H9 (cell line): ENCODE data around the gene HIKESHI. TPM values are rescaled to one million over a fixed set of nuclear protein-coding genes. Genes with fewer than 3 reads are reported as not detected.
A peak's percentile ranks its signal among the peaks of the same experiment; 100 is the strongest.

Experiments
- DNase-seq: peaks from one replicate; pipeline ENCODE4 v3.0.0-alpha.2; 2017
- H2AFZ ChIP-seq: one replicate; pipeline ENCODE4 v1.6.1; 2013; ENCODE audit warnings: mild to moderate bottlenecking, low read length, control low read depth, moderate library complexity
- H2AK5ac ChIP-seq: 2 replicates; pipeline ENCODE4 v1.6.1; 2013; ENCODE audit warnings: low read length, control low read depth, mixed read lengths; ENCODE audit not compliant: insufficient read length
- H2BK120ac ChIP-seq: one replicate; pipeline ENCODE4 v1.6.1; 2013; ENCODE audit warnings: low read depth, mild to moderate bottlenecking, low read length, control low read depth, inconsistent platforms; ENCODE audit not compliant: poor library complexity, severe bottlenecking
- H2BK12ac ChIP-seq: 2 replicates; pipeline ENCODE4 v1.6.1; 2013; ENCODE audit warnings: low read length, control low read depth, mixed read lengths, low read depth; ENCODE audit not compliant: insufficient read length
- H2BK15ac ChIP-seq: 2 replicates; pipeline ENCODE4 v1.6.1; 2013; ENCODE audit warnings: low read depth, low read length, control low read depth
- H2BK20ac ChIP-seq: one replicate; pipeline ENCODE4 v1.6.1; 2013; ENCODE audit warnings: low read depth, mild to moderate bottlenecking, low read length, control low read depth, inconsistent platforms; ENCODE audit not compliant: poor library complexity, severe bottlenecking
- H2BK5ac ChIP-seq: 2 replicates; pipeline ENCODE4 v1.6.1; 2013; ENCODE audit warnings: low read length, control low read depth, mixed read lengths; ENCODE audit not compliant: insufficient read length
- H3K14ac ChIP-seq: 2 replicates; pipeline ENCODE4 v1.6.1; 2013; ENCODE audit warnings: low read length, control low read depth; ENCODE audit not compliant: insufficient read depth
- H3K18ac ChIP-seq: 2 replicates; pipeline ENCODE4 v1.6.1; 2013; ENCODE audit warnings: low read depth, mild to moderate bottlenecking, mixed read lengths, low read length, control low read depth; ENCODE audit not compliant: insufficient read length
- H3K23ac ChIP-seq: 2 replicates; pipeline ENCODE4 v1.6.1; 2013; ENCODE audit warnings: low read length, control low read depth, mixed read lengths, low read depth; ENCODE audit not compliant: insufficient read length
- H3K23me2 ChIP-seq: 2 replicates; pipeline ENCODE4 v1.6.1; 2013; ENCODE audit warnings: low read depth, mild to moderate bottlenecking, mixed read lengths, low read length, control low read depth; ENCODE audit not compliant: insufficient read length, poor library complexity, severe bottlenecking
- H3K27ac ChIP-seq: 2 replicates; pipeline ENCODE4 v1.5.1; 2013; ENCODE audit warnings: low read length, control low read depth, mixed read lengths, low read depth; ENCODE audit not compliant: insufficient read length
- H3K27me3 ChIP-seq: 2 replicates; pipeline ENCODE4 v1.6.1; 2013; ENCODE audit warnings: low read length, control low read depth, inconsistent platforms; ENCODE audit not compliant: insufficient read depth
- H3K4ac ChIP-seq: 2 replicates; pipeline ENCODE4 v1.6.1; 2013; ENCODE audit warnings: low read depth, mild to moderate bottlenecking, control low read depth, inconsistent platforms, low read length, moderate library complexity
- H3K4me1 ChIP-seq: 2 replicates; pipeline ENCODE4 v1.6.1; 2013; ENCODE audit warnings: low read length, control low read depth, inconsistent platforms; ENCODE audit not compliant: insufficient read depth
- H3K4me2 ChIP-seq: 2 replicates; pipeline ENCODE4 v1.6.1; 2013; ENCODE audit warnings: low read length, control low read depth, mixed read lengths; ENCODE audit not compliant: insufficient read length, insufficient read depth
- H3K56ac ChIP-seq: 2 replicates; pipeline ENCODE4 v1.6.1; 2013; ENCODE audit warnings: low read depth, mild to moderate bottlenecking, mixed read lengths, low read length, control low read depth; ENCODE audit not compliant: insufficient read length
- H3K79me1 ChIP-seq: 2 replicates; pipeline ENCODE4 v1.6.1; 2013; ENCODE audit warnings: low read depth, mild to moderate bottlenecking, moderate library complexity, low read length, control low read depth, inconsistent platforms; ENCODE audit not compliant: insufficient read depth, poor library complexity, severe bottlenecking
- H3K79me2 ChIP-seq: 2 replicates; pipeline ENCODE4 v1.6.1; 2013; ENCODE audit warnings: low read length, control low read depth, inconsistent platforms; ENCODE audit not compliant: insufficient read depth
- H3K9ac ChIP-seq: 2 replicates; pipeline ENCODE4 v1.6.1; 2013; ENCODE audit warnings: low read length, control low read depth, mixed read lengths; ENCODE audit not compliant: insufficient read length; ENCODE audit errors: extremely low read depth
- H3K9me3 ChIP-seq: one replicate; pipeline ENCODE4 v1.6.1; 2013; ENCODE audit warnings: low read depth, low read length, inconsistent platforms; ENCODE audit not compliant: control insufficient read depth
- H3T11ph ChIP-seq: one replicate; pipeline ENCODE4 v1.6.1; 2013; ENCODE audit warnings: mild to moderate bottlenecking, low read length, control low read depth, inconsistent platforms
- H4K20me1 ChIP-seq: one replicate; pipeline ENCODE4 v1.6.1; 2013; ENCODE audit not compliant: control insufficient read depth, insufficient read length, insufficient read depth
- H4K5ac ChIP-seq: 2 replicates; pipeline ENCODE4 v1.6.1; 2013; ENCODE audit warnings: low read depth, mild to moderate bottlenecking, mixed read lengths, low read length, control low read depth; ENCODE audit not compliant: insufficient read length
- H4K8ac ChIP-seq: replicated peaks from 2 replicates; pipeline ENCODE4 v1.6.1; 2013; ENCODE audit warnings: low read length, control low read depth, mixed read lengths, low read depth; ENCODE audit not compliant: insufficient read length
- H4K91ac ChIP-seq: 2 replicates; pipeline ENCODE4 v1.6.1; 2013; ENCODE audit warnings: low read depth, mild to moderate bottlenecking, moderate library complexity, mixed read lengths, low read length, control low read depth; ENCODE audit not compliant: insufficient read length
- H3K27ac Mint-ChIP-seq, 3 experiments: 2 replicates in 2 of 3; 3 replicates in 1 of 3; pipeline ENCODE4 v1.8.0; 2020 to 2021; ENCODE audit warnings: mixed read lengths in 3 of 3, mild to moderate bottlenecking in 1 of 3, moderate library complexity in 1 of 3
- H3K27me3 Mint-ChIP-seq: 2 replicates; pipeline ENCODE4 v1.8.0; 2021; ENCODE audit warnings: low read depth, mild to moderate bottlenecking, moderate library complexity, mixed read lengths
- H3K36me3 Mint-ChIP-seq, 3 experiments: 2 replicates in 2 of 3; 3 replicates in 1 of 3; pipeline ENCODE4 v1.8.0; 2020 to 2021; ENCODE audit warnings: low read depth in 3 of 3, mixed read lengths in 3 of 3; ENCODE audit not compliant: insufficient read depth in 1 of 3
- H3K4me1 Mint-ChIP-seq, 2 experiments: 2 replicates each; pipeline ENCODE4 v1.8.0; 2020; ENCODE audit warnings: mixed read lengths in 2 of 2
- H3K4me3 Mint-ChIP-seq, 2 experiments: 2 replicates in 1 of 2; 3 replicates in 1 of 2; pipeline ENCODE4 v1.8.0; 2020 to 2021; ENCODE audit warnings: mild to moderate bottlenecking in 2 of 2, mixed read lengths in 2 of 2, moderate library complexity in 1 of 2
- H3K9me3 Mint-ChIP-seq, 2 experiments: 2 replicates in 1 of 2; 3 replicates in 1 of 2; pipeline ENCODE4 v1.8.0; 2020; ENCODE audit warnings: mild to moderate bottlenecking in 2 of 2, mixed read lengths in 2 of 2, moderate library complexity in 1 of 2
- WGBS: extraction: QIAGEN DNeasy Blood & Tissue Kit; methylation state at CpG from one replicate; pipeline ENCODE4 v1.1.7; 2013; ENCODE audit warnings: missing lambda C conversion rate, low lambda C conversion rate, mixed read lengths; ENCODE audit not compliant: insufficient read length; ENCODE audit errors: extremely low coverage; 5-methylcytosine and 5-hydroxymethylcytosine counted together
- total RNA-seq: library from RNA; stranded (reverse); gene quantifications from 2 replicates; pipeline ENCODE4 v1.2.1, GENCODE V29; 2021
- TF ChIP-seq, protein P1 (sequence below): fragments of 200-600 bp; sonication (generic); conservative IDR thresholded peaks from 3 replicates; pipeline ENCODE4 v1.8.0; 2021; ENCODE audit warnings: antibody characterized with exemption, mild to moderate bottlenecking

HIKESHI gene
- total RNA-seq, 1 experiment from 2014 or later, result 54.1 TPM

DNA sequence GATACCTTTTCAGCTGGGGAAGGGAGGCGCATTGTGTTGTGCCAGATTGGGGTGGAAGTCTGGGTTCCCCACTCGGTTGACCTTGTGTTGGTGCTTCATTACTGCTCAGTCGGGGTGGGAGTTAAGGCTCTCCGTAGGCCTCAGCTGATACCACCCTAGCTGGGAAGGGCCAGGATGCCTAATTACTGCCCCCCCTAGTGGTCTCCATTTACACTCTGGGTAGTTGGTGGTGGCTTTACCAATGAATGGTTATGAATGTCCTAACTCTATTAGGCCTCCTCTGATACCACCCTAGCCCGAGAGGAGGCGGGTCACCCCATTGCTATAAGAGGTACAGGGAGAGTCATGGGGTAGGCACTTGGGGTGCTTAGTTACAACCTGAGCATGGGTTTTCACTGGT lies 27.5 kb upstream of the HIKESHI start:
- Histone ChIP-seq H4K8ac (no peak overlapping the region), H3K23me2 (no peaks in the 10 kb centered on the region), H3T11ph (no peak overlapping the region), H4K5ac (no peak overlapping the region), H2AFZ (no peak overlapping the region), H3K79me1 (peaks cover 3% of the 10 kb centered on the region), H3K79me2 (no peaks in the 10 kb centered on the region; the same call in 1 of the 2 replicates), H2BK15ac (no peak overlapping the region), H3K14ac (no peak overlapping the region), H3K18ac (no peak overlapping the region), H3K27ac (no peak overlapping the region), H3K56ac (no peak overlapping the region), H3K27me3 (no peaks in the 10 kb centered on the region), H2BK12ac (no peak overlapping the region), H2AK5ac (no peak overlapping the region), H4K20me1 (no peaks in the 10 kb centered on the region), H3K9ac (no peak overlapping the region), H3K23ac (no peak overlapping the region), H2BK120ac (no peak overlapping the region), H3K4me1 (no peaks in the 10 kb centered on the region), H2BK5ac (no peak overlapping the region), H3K4ac (no peak overlapping the region), H2BK20ac (no peak overlapping the region), H3K4me2 (no peak overlapping the region), H3K9me3 (no peaks in the 10 kb centered on the region), H4K91ac (no peak overlapping the region)
- WGBS, result no CpG with 5 or more reads among the region's 6 CpGs
- H3K27me3 Mint-ChIP-seq, result no peaks in the 10 kb centered on the region
- TF ChIP-seq, protein P1, sequence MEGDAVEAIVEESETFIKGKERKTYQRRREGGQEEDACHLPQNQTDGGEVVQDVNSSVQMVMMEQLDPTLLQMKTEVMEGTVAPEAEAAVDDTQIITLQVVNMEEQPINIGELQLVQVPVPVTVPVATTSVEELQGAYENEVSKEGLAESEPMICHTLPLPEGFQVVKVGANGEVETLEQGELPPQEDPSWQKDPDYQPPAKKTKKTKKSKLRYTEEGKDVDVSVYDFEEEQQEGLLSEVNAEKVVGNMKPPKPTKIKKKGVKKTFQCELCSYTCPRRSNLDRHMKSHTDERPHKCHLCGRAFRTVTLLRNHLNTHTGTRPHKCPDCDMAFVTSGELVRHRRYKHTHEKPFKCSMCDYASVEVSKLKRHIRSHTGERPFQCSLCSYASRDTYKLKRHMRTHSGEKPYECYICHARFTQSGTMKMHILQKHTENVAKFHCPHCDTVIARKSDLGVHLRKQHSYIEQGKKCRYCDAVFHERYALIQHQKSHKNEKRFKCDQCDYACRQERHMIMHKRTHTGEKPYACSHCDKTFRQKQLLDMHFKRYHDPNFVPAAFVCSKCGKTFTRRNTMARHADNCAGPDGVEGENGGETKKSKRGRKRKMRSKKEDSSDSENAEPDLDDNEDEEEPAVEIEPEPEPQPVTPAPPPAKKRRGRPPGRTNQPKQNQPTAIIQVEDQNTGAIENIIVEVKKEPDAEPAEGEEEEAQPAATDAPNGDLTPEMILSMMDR, result peak; percentile 76
- peak overlapping the region in 2 of 3 experiments; percentile 8 to 11; a peak in 2 of 7 replicates for H3K27ac Mint-ChIP-seq
- H3K4me1 Mint-ChIP-seq, result peaks cover 10 to 11% of the 10 kb centered on the region in 2 experiments
- peaks cover 19 to 35% (median 31%) of the 10 kb centered on the region in 3 experiments; a peak in 5 of 7 replicates for H3K36me3 Mint-ChIP-seq
- DNase-seq, result peak; percentile 67
- no peak overlapping the region for H3K4me3 Mint-ChIP-seq
- H3K9me3 Mint-ChIP-seq, result no peaks in the 10 kb centered on the region
